Measurements from ENCODE around the gene TMF1. TPM values are rescaled to one million over a fixed set of nuclear protein-coding genes. Genes with fewer than 3 reads are reported as not detected.

The TMF1 gene
- polyA plus RNA-seq, 1 of the 3 experiments (the other 2 are of a cell fraction), result 3.2 TPM

- Histone ChIP-seq H3K27ac (ENCODE audit: low read depth in 2 of 2, low read length in 1 of 2) (no peak overlapping the region), H3K9me3 (no peaks in the 10 kb centered on the region), H3K4me2 (no peak overlapping the region), H3K79me2 (ENCODE audit: insufficient read depth) (no peaks in the 10 kb centered on the region), H3K9ac (no peak overlapping the region), H3K4me3 (ENCODE audit: low read depth in 2 of 2, low read length in 1 of 2) (no peak overlapping the region), H3K9me2 (no peaks in the 10 kb centered on the region), H3K36me3 (replicated peaks in 1 of 2; ENCODE audit: control insufficient read depth in 1 of 2, insufficient read depth in 2 of 2, low read length in 1 of 2) (peaks cover 32 to 47% of the 10 kb centered on the region in 2 experiments), H3K27me3 (ENCODE audit: insufficient read depth) (no peaks in the 10 kb centered on the region), H2AFZ (ENCODE audit: low read depth) (no peak overlapping the region), H3K4me1 (ENCODE audit: control insufficient read depth in 1 of 2, insufficient read depth in 2 of 2, low read depth in 1 of 2, low read length in 1 of 2) (0 out of 4 replicates have a peak, but pooled peaks cover 0 to 3% of the 10 kb centered on the region in 2 experiments), H3F3A (replicated peaks; ENCODE audit: insufficient read depth) (no peaks in the 10 kb centered on the region), H4K20me1 (ENCODE audit: insufficient read depth) (no peaks in the 10 kb centered on the region)
- ChIA-PET POLR2A (no interaction called here), CTCF (interaction anchor here (0.6 to 1.2 kb wide), 2 partner anchors 10 to 15 kb away, joined by 3 read pairs; no protein-coding TSS in a partner anchor)
- DNase-seq, result no peak
- WGBS (ENCODE audit: low lambda C conversion rate), result 96% methylated on average over 6 of the region's 6 CpGs
- TF ChIP-seq RCOR1 (IDR thresholded peaks at IDR 0.05; ENCODE audit: low read length) (no peak), NRF1 (IDR thresholded peaks at IDR 0.05; ENCODE audit: low read depth, low read length) (no peak), EP300 (IDR thresholded peaks at IDR 0.05; ENCODE audit: borderline replicate concordance in 1 of 2, low read depth in 1 of 2, low read length in 1 of 2) (no peak), TAF1 (IDR thresholded peaks at IDR 0.05; ENCODE audit: borderline replicate concordance, low read depth, low read length) (no peak), JUND (IDR thresholded peaks at IDR 0.05) (no peak), FOXJ3 (CRISPR knock-in tag; IDR thresholded peaks at IDR 0.05) (no peak), SIN3A (IDR thresholded peaks at IDR 0.05; ENCODE audit: borderline replicate concordance, low read depth, low read length) (no peak), EZH2phosphoT487 (IDR thresholded peaks at IDR 0.05; ENCODE audit: borderline replicate concordance, low read depth) (no peak), USF1 (IDR thresholded peaks at IDR 0.05; ENCODE audit: borderline replicate concordance, low read depth) (no peak), SMC3 (IDR thresholded peaks at IDR 0.05; ENCODE audit: low read depth, low read length) (no peak), GABPA (IDR thresholded peaks at IDR 0.05; ENCODE audit: low read depth) (no peak), CHD2 (IDR thresholded peaks at IDR 0.05; ENCODE audit: low read length, partially characterized antibody) (no peak)
Observed at GRCh38 chr3:68987322-68987721, 64.8 kb downstream of the TMF1 start.

GRCh38 chr3:68986496-68987208, 65.5 kb downstream of the TMF1 start:
- Histone ChIP-seq H3K9me3 (no peaks in the 10 kb centered on the region), H3K27ac (ENCODE audit: low read depth in 2 of 2, low read length in 1 of 2) (no peak overlapping the region), H2AFZ (ENCODE audit: low read depth) (no peak overlapping the region), H3F3A (replicated peaks; ENCODE audit: insufficient read depth) (no peaks in the 10 kb centered on the region), H4K20me1 (ENCODE audit: insufficient read depth) (no peaks in the 10 kb centered on the region), H3K9me2 (no peaks in the 10 kb centered on the region), H3K4me3 (ENCODE audit: low read depth in 2 of 2, low read length in 1 of 2) (no peak overlapping the region), H3K36me3 (replicated peaks in 1 of 2; ENCODE audit: control insufficient read depth in 1 of 2, insufficient read depth in 2 of 2, low read length in 1 of 2) (peaks cover 33 to 53% of the 10 kb centered on the region in 2 experiments), H3K4me1 (ENCODE audit: control insufficient read depth in 1 of 2, insufficient read depth in 2 of 2, low read depth in 1 of 2, low read length in 1 of 2) (0 out of 4 replicates have a peak, but pooled peaks cover 0 to 3% of the 10 kb centered on the region in 2 experiments), H3K27me3 (ENCODE audit: insufficient read depth) (no peaks in the 10 kb centered on the region), H3K4me2 (no peak overlapping the region), H3K9ac (no peak overlapping the region), H3K79me2 (ENCODE audit: insufficient read depth) (no peaks in the 10 kb centered on the region)
- DNase-seq, result no peak
- POLR2A ChIA-PET, result no interaction called here
- 93% methylated on average over 6 of the region's 6 CpGs for WGBS (ENCODE audit: low lambda C conversion rate)
- CTCF ChIA-PET, result interaction anchor here (0.6 to 1.2 kb wide), 2 partner anchors 10 to 15 kb away, joined by 3 read pairs; no protein-coding TSS in a partner anchor
- TF ChIP-seq RCOR1 (IDR thresholded peaks at IDR 0.05; ENCODE audit: low read length) (no peak), IRF3 (IDR thresholded peaks at IDR 0.05; ENCODE audit: low read depth, low read length) (no peak)
